ENCODE measurements around the gene CDC42SE2. TPM values are rescaled to one million over a fixed set of nuclear protein-coding genes. Genes with fewer than 3 reads are reported as not detected.

CDC42SE2 gene
- polyA plus RNA-seq, 1 donor from 2014 or later: 48.2 TPM

- Histone ChIP-seq H3K36me3 (ENCODE audit: insufficient read depth, low read length) (no peaks in the 10 kb centered on the region), H3K27me3 (ENCODE audit: insufficient read depth, low read depth, low read length) (no peaks in the 10 kb centered on the region), H3K9me3 (ENCODE audit: low read length) (no peaks in the 10 kb centered on the region), H3K27ac (ENCODE audit: low read length) (no peak overlapping the region), H3K4me2 (ENCODE audit: low read length) (no peak overlapping the region), H3K9me2 (ENCODE audit: insufficient read depth, low read length) (no peaks in the 10 kb centered on the region), H3K79me2 (replicated peaks; ENCODE audit: insufficient read depth, low read length) (peaks cover 31% of the 10 kb centered on the region), H3K9ac (ENCODE audit: low read length) (no peak overlapping the region), H3K4me3 (ENCODE audit: low read length) (no peak overlapping the region), H3F3A (ENCODE audit: insufficient read depth, low read length, poor library complexity, severe bottlenecking) (no peaks in the 10 kb centered on the region), H4K20me1 (ENCODE audit: insufficient read depth) (no peaks in the 10 kb centered on the region), H2AFZ (ENCODE audit: low read depth, low read length) (no peak overlapping the region)
- TF ChIP-seq EZH2 (IDR thresholded peaks at IDR 0.05; ENCODE audit: borderline replicate concordance, insufficient read depth, low read length, poor library complexity, severe bottlenecking) (no peak), EP300 (conservative IDR thresholded peaks at IDR 0.05; ENCODE audit: poor library complexity, severe bottlenecking) (no peak), RAD21 (conservative IDR thresholded peaks at IDR 0.05) (no peak), MXI1 (conservative IDR thresholded peaks at IDR 0.05; ENCODE audit: poor library complexity, severe bottlenecking) (no peak), SMC3 (conservative IDR thresholded peaks at IDR 0.05; ENCODE audit: poor library complexity) (no peak), TAF1 (IDR thresholded peaks at IDR 0.05; ENCODE audit: low read depth) (no peak), REST (IDR thresholded peaks at IDR 0.05; ENCODE audit: borderline replicate concordance) (no peak), POLR2AphosphoS5 (IDR thresholded peaks at IDR 0.05) (no peak)
- TF ChIP-seq, protein P1, sequence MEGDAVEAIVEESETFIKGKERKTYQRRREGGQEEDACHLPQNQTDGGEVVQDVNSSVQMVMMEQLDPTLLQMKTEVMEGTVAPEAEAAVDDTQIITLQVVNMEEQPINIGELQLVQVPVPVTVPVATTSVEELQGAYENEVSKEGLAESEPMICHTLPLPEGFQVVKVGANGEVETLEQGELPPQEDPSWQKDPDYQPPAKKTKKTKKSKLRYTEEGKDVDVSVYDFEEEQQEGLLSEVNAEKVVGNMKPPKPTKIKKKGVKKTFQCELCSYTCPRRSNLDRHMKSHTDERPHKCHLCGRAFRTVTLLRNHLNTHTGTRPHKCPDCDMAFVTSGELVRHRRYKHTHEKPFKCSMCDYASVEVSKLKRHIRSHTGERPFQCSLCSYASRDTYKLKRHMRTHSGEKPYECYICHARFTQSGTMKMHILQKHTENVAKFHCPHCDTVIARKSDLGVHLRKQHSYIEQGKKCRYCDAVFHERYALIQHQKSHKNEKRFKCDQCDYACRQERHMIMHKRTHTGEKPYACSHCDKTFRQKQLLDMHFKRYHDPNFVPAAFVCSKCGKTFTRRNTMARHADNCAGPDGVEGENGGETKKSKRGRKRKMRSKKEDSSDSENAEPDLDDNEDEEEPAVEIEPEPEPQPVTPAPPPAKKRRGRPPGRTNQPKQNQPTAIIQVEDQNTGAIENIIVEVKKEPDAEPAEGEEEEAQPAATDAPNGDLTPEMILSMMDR (IDR thresholded peaks at IDR 0.05; ENCODE audit: poor library complexity, severe bottlenecking): no peak
Measured at GRCh38 chr5:131289738-131290137, 25.9 kb downstream of the CDC42SE2 start.

- TF ChIP-seq, protein P1 (IDR thresholded peaks at IDR 0.05; ENCODE audit: poor library complexity, severe bottlenecking): no peak
- TF ChIP-seq MXI1 (conservative IDR thresholded peaks at IDR 0.05; ENCODE audit: poor library complexity, severe bottlenecking): no peak
- no peak for TF ChIP-seq SMC3 (conservative IDR thresholded peaks at IDR 0.05; ENCODE audit: poor library complexity)
- no peak for TF ChIP-seq REST (IDR thresholded peaks at IDR 0.05; ENCODE audit: borderline replicate concordance)
- TF ChIP-seq POLR2AphosphoS5 (IDR thresholded peaks at IDR 0.05): no peak
- no peak for TF ChIP-seq TAF1 (IDR thresholded peaks at IDR 0.05; ENCODE audit: low read depth)
- no peak for TF ChIP-seq EP300 (conservative IDR thresholded peaks at IDR 0.05; ENCODE audit: poor library complexity, severe bottlenecking)
- no peak for TF ChIP-seq RAD21 (conservative IDR thresholded peaks at IDR 0.05)
- TF ChIP-seq EZH2 (IDR thresholded peaks at IDR 0.05; ENCODE audit: borderline replicate concordance, insufficient read depth, low read length, poor library complexity, severe bottlenecking): no peak
- Histone ChIP-seq H3K27ac (ENCODE audit: low read length) (no peak overlapping the region), H3K79me2 (replicated peaks; ENCODE audit: insufficient read depth, low read length) (peaks cover 21% of the 10 kb centered on the region)
Measured at GRCh38 chr5:131296213-131296672, 32.4 kb downstream of the CDC42SE2 start.

More at GRCh38 chr5:131296213-131296672, 32.4 kb downstream of the CDC42SE2 start:
- H3K4me3 ChIP-seq (ENCODE audit: low read length): no peak overlapping the region
- no peak overlapping the region for H3K9ac ChIP-seq (ENCODE audit: low read length)
- no peaks in the 10 kb centered on the region for H3K9me2 ChIP-seq (ENCODE audit: insufficient read depth, low read length)
- no peaks in the 10 kb centered on the region for H4K20me1 ChIP-seq (ENCODE audit: insufficient read depth)
- H3K4me2 ChIP-seq (ENCODE audit: low read length): no peak overlapping the region
- H3K9me3 ChIP-seq (ENCODE audit: low read length): no peaks in the 10 kb centered on the region
- no peaks in the 10 kb centered on the region for H3K36me3 ChIP-seq (ENCODE audit: insufficient read depth, low read length)
- H2AFZ ChIP-seq (ENCODE audit: low read depth, low read length): no peak overlapping the region
- H3K27me3 ChIP-seq (ENCODE audit: insufficient read depth, low read depth, low read length): no peaks in the 10 kb centered on the region
- H3F3A ChIP-seq (ENCODE audit: insufficient read depth, low read length, poor library complexity, severe bottlenecking): no peaks in the 10 kb centered on the region

All from neural cell (in vitro differentiated cells).